AG08396 (cell line): Measurements from ENCODE around the gene DIP2B.

Experiments used
- DNase-seq: peaks from one replicate; pipeline ENCODE4 v3.0.0; 2012; ENCODE audit warnings: low spot score, mixed read lengths

Gene DIP2B

GRCh38 chr12:50637870-50638481 lies 133.2 kb downstream of the DIP2B start:
- peak; percentile 25 for DNase-seq

- DNase-seq = no peak
Observed at GRCh38 chr12:50638482-50638880, 133.7 kb downstream of the DIP2B start.

DNA sequence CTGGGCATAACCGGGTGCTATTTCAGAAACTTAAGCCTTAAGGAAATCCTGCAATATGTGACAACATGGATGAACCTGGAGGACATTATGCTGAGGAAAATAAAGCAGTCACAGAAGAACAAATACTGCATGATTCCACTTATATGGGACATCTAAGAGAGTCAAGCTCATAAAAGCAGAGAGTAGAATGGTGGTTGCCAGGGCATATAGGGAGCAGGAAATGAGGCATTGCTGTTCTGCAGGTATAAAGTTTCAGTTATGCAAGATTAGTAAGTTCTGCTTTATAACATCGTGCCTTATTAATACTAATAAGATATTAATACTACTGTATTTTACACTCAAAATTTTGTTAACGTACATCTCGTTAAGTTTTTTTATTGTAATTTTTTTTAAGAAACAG lies 134.9 kb downstream of the DIP2B start:
- DNase-seq = no peak

- no peak for DNase-seq
Observed at GRCh38 chr12:50640321-50640939, 135.6 kb downstream of the DIP2B start.

DNA sequence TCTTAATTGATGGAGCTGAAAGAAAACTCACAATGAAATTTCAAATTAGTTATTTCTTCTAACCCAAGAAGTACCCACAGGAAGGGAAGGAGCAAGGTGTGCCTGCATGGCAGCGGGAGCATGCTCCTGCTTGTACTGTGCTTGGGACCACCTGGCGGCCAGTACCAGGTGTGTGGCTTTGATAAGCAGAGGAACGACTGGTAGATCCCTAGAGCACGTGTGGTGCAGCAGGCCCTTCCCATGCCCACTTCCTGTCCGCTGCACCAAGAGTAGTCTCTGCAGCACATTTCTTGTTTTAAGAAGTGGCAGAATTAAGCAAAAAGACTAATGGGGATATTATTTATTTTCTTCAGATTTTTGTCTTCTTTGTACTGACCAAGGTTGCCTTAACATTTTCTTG lies 136.8 kb downstream of the DIP2B start:
- DNase-seq = no peak

DNA sequence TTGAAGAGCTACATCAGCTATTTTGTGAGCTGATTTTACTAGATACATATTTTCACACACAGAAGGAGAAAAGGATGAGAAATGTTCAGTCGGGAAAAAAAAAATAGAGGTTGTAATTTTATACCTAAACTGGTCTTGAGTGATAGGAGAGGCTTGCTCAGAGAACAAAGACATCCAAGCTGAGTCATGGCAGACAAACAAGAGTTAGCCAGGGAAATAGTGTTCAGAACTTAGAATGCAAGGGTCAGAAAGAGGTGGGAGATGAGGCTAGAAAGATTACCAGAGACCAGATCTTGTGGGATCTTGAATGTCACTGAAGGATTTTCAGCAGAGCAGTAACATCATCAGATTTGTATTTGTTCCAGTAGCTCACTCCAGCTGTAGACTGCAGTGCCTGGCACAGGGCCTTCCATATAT lies 137.3 kb downstream of the DIP2B start:
- DNase-seq = peak; percentile 32

- no peak for DNase-seq
Observed at GRCh38 chr12:50642761-50643160, 138.0 kb downstream of the DIP2B start.

- DNase-seq = no peak
Observed at GRCh38 chr12:50647031-50647430, 142.2 kb downstream of the DIP2B start.

GRCh38 chr12:50647479-50647878 lies 142.7 kb downstream of the DIP2B start:
- peak; percentile 9 for DNase-seq

GRCh38 chr12:50650285-50650684 lies 145.5 kb downstream of the DIP2B start:
- DNase-seq = no peak

DNA sequence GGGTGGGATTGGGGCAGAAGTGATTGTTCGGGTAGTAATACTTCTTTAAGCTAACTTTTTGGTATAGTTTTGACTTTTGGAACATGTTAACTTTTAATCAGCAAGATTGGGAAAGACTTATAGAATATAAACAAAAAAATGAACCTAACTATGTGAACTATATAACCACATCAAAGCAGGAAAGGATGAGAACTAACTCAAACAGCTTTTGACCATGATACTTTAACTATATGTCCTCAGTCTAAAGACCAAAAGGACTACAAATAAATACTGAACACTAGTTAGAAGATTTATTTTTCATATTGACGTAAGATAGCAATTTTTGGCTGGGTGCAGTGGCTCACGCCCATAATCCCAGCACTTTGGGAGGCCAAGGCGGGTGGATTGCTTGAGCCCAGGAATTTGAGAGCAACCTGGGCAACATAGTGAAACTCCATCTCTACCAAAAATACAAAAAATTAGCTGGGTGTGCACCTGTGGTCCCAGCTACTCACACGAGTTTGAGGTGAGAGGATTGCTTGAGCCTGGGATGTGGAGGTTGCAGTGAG lies 150.7 kb downstream of the DIP2B start:
- DNase-seq = no peak

- no peak for DNase-seq
Observed at GRCh38 chr12:50659260-50659659, 154.5 kb downstream of the DIP2B start.

GRCh38 chr12:50659690-50660424 lies 155.1 kb downstream of the DIP2B start:
- no peak for DNase-seq

DNA sequence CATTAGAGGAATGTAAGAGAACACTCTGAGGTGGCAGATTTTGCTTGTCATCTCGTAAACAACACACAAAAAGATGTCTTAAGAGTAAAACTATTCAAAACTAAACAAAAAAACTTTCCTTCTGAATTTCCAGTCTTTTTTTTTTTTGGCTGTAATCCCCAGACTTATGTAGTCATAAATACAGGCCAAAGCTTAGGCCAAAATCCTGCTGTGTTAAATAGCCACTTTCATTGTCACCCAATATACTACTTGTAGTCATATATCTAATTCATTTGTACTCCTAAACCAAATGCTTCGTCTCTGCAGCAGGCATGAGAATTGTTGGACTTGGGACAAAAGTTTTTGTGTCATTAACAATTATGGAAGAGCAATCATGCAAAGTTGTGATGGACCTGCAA lies 155.6 kb downstream of the DIP2B start:
- DNase-seq = no peak

DNA sequence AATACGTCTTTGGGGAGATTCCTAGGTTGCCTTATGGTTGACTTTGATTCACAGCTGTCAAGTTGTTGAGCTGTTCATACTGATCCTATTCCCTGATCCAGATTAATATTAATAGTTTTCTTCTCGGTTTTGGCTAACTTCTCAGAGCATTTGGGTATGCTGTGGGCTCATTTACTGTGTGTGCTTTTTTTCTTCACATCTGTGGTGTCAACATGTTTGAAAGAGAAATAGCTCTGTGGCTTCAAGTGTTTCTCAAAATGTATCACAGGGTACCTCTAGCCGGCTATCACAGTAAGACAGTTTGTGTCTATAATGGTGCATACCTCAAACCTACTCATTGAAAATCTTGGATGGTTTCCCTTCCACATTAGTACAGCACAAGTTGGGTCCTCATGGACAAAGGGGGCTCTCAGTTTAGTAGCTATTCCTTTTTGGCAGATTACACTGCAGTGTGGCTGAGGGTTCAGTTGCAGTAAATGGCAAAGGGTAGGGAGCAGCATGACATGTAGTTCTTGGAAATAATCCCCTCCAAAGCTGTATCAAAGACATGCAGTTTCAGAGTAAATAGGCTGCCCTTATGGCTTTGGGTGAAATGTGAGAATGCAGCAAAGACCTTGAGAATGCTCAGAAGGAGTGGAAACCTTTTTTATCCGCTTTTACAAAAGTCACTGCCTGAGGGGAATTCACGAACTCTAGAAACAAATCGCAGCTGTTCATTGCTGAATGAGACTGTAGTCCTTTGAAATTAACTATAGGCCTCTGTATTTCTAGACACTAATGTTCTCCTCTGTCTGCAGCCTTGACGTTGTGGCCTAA lies 156.7 kb downstream of the DIP2B start:
- no peak for DNase-seq

- DNase-seq = no peak
Observed at GRCh38 chr12:50662116-50662510, 157.3 kb downstream of the DIP2B start.

- DNase-seq = no peak
Observed at GRCh38 chr12:50665170-50665569, 160.4 kb downstream of the DIP2B start.

DNA sequence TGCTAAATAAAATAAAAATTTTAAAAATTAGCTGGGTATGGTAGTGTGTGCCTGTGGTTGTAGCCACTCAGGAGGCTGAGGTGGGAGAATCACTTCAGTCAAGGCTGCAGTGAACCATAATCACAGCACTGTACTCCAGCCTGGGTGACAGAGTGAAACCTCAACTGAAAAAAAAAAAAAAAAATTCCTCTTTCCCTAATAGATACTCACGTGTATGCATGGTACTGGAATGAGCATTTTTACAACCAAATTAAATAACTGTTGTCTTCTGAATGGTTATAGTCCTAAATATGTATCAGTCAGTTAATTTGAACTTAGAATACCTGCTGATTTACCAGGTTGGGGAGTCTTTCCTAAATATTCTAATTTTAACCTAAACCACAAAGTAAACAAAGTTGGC lies 160.8 kb downstream of the DIP2B start:
- no peak for DNase-seq

DNA sequence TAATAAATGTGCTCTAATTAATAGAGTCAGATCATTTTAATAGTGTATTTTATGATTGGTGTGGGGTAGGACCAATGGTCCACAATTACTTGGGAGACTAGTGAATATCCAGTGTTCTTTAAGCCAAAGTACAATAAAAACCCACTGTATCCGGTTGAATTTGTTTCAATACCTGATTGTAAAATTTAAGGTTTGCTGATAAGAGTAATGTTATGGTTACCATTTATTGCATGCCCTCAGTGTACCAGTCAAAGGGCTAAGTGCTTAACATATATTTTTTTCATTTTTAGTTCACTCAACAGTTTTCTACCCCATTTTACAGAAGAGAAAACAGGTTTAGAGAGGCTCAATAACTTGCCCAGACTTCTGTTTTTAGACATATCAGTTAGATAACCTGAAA lies 161.2 kb downstream of the DIP2B start:
- DNase-seq = no peak

- DNase-seq = no peak
Observed at GRCh38 chr12:50672158-50672557, 167.4 kb downstream of the DIP2B start.

DNA sequence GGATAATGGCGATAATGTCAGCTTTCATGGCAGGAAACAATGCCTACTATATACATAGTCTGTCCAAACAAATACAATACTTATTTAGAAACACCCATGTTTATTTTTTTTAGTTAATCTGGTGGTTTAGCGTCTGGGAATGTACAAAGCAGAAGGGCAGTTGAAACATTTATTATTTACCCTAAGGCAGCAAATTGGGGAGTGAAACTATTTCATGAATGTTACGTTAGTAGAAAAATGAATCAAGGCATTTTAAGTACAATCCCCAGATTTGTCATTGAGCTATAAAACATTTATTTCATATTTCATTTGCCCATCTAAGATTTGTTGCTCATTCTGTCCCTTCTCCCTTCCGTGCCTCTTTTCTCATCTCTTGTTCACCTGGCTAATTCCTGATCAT lies 172.0 kb downstream of the DIP2B start:
- DNase-seq = no peak

- DNase-seq = no peak
Observed at GRCh38 chr12:50677858-50678257, 173.1 kb downstream of the DIP2B start.
